DND-41 (cell line): ENCODE measurements around the gene TCP11L1.

Experiments used
- ATAC-seq: fragments of 200-7000 bp; cut with Tn5 transposase; 3 replicates; pipeline ENCODE4 v1.9.1; 2021; ENCODE audit warnings: low read depth; ENCODE audit not compliant: insufficient read depth
- DNase-seq: peaks from one replicate; pipeline ENCODE4 v3.0.0-alpha.2; 2020
- H2AFZ ChIP-seq: 2 replicates; pipeline ENCODE4 v1.6.0; 2012; ENCODE audit warnings: low read depth, low read length
- H3K27ac ChIP-seq: 2 replicates; pipeline ENCODE4 v1.5.1; 2012; ENCODE audit warnings: low read length, inconsistent platforms
- H3K27me3 ChIP-seq: fragments of 200-600 bp; sonication (generic); 2 replicates; pipeline ENCODE4 v1.6.0; 2012; ENCODE audit warnings: low read length, mild to moderate bottlenecking, inconsistent platforms; ENCODE audit not compliant: insufficient read depth, poor library complexity
- H3K36me3 ChIP-seq: 2 replicates; pipeline ENCODE4 v1.5.1; 2012; ENCODE audit warnings: low read length, inconsistent platforms; ENCODE audit not compliant: insufficient read depth
- H3K4me1 ChIP-seq: 2 replicates; pipeline ENCODE4 v1.5.1; 2012; ENCODE audit warnings: mild to moderate bottlenecking, low read length; ENCODE audit not compliant: insufficient read depth
- H3K4me2 ChIP-seq: 2 replicates; pipeline ENCODE4 v1.6.0; 2012; ENCODE audit warnings: mild to moderate bottlenecking, moderate library complexity, low read length, inconsistent platforms; ENCODE audit not compliant: insufficient read depth
- H3K4me3 ChIP-seq, 2 experiments: fragments of 200-600 bp in 1 of 2; shearing (Covaris generic) in 1 of 2; 2 replicates each; pipeline ENCODE4 v1.5.1; 2012 to 2016; ENCODE audit warnings: inconsistent platforms in 2 of 2, low read length in 2 of 2, mild to moderate bottlenecking in 2 of 2, low read depth in 1 of 2, moderate library complexity in 1 of 2
- H3K79me2 ChIP-seq: 2 replicates; pipeline ENCODE4 v1.6.0; 2012; ENCODE audit warnings: low read length, inconsistent platforms; ENCODE audit not compliant: insufficient read depth
- H3K9ac ChIP-seq: 2 replicates; pipeline ENCODE4 v1.6.0; 2012; ENCODE audit warnings: low read depth, mild to moderate bottlenecking, inconsistent platforms, low read length, moderate library complexity
- H3K9me3 ChIP-seq: 2 replicates; pipeline ENCODE4 v1.5.1; 2012; ENCODE audit warnings: low read length, moderate library complexity, mild to moderate bottlenecking, inconsistent platforms; ENCODE audit not compliant: insufficient read depth, severe bottlenecking
- H4K20me1 ChIP-seq: 2 replicates; pipeline ENCODE4 v1.6.0; 2012; ENCODE audit warnings: low read length; ENCODE audit not compliant: insufficient read depth
- CTCF ChIP-seq: IDR thresholded peaks from 2 replicates; pipeline ENCODE4 v1.5.1; 2012; ENCODE audit warnings: borderline replicate concordance, low read length, moderate library complexity, mild to moderate bottlenecking; ENCODE audit not compliant: poor library complexity, severe bottlenecking; ENCODE audit errors: extremely low read depth
- EZH2 ChIP-seq: IDR thresholded peaks from 3 replicates; pipeline ENCODE4 v1.6.1; 2012; ENCODE audit warnings: borderline replicate concordance, low read depth, mild to moderate bottlenecking, moderate library complexity, low read length, inconsistent platforms; ENCODE audit not compliant: severe bottlenecking

The TCP11L1 gene

GRCh38 chr11:33001751-33002542 lies 37.4 kb upstream of the TCP11L1 start:
- no peak overlapping the region for H3K4me2 ChIP-seq
- H3K79me2 ChIP-seq, result no peaks in the 10 kb centered on the region
- DNase-seq, result no peak
- H3K9me3 ChIP-seq, result no peaks in the 10 kb centered on the region
- H3K4me3 ChIP-seq, result no peak overlapping the region
- no peak for ATAC-seq
- H3K27ac ChIP-seq, result no peak overlapping the region
- H3K9ac ChIP-seq, result no peak overlapping the region
- no peaks in the 10 kb centered on the region for H4K20me1 ChIP-seq
- H3K36me3 ChIP-seq, result no peaks in the 10 kb centered on the region
- H3K27me3 ChIP-seq, result no peaks in the 10 kb centered on the region
- TF ChIP-seq CTCF, result no peak
- TF ChIP-seq EZH2, result no peak
- H2AFZ ChIP-seq, result no peak overlapping the region
- peaks cover 15% of the 10 kb centered on the region for H3K4me1 ChIP-seq

GRCh38 chr11:33005175-33005574 lies 34.2 kb upstream of the TCP11L1 start:
- H3K9me3 ChIP-seq, result no peaks in the 10 kb centered on the region
- no peak overlapping the region for H2AFZ ChIP-seq
- ATAC-seq, result peak; percentile 98

GRCh38 chr11:33006010-33006409 lies 33.4 kb upstream of the TCP11L1 start:
- H3K27ac ChIP-seq, result no peak overlapping the region
- no peak for TF ChIP-seq EZH2
- no peak for TF ChIP-seq CTCF
- H3K4me3 ChIP-seq, result no peak overlapping the region
- no peak overlapping the region for H3K9ac ChIP-seq
- no peaks in the 10 kb centered on the region for H3K36me3 ChIP-seq
- no peaks in the 10 kb centered on the region for H3K79me2 ChIP-seq
- H2AFZ ChIP-seq, result no peak overlapping the region
- no peak for ATAC-seq
- H3K4me1 ChIP-seq, result peaks cover 22% of the 10 kb centered on the region
- DNase-seq, result no peak
- H3K9me3 ChIP-seq, result no peaks in the 10 kb centered on the region
- H3K27me3 ChIP-seq, result no peaks in the 10 kb centered on the region
- H3K4me2 ChIP-seq, result no peak overlapping the region
- H4K20me1 ChIP-seq, result no peaks in the 10 kb centered on the region

More at GRCh38 chr11:33005175-33005574, 34.2 kb upstream of the TCP11L1 start:
- Histone ChIP-seq H3K4me2 (no peak overlapping the region), H3K79me2 (no peaks in the 10 kb centered on the region), H4K20me1 (no peaks in the 10 kb centered on the region), H3K27me3 (no peaks in the 10 kb centered on the region), H3K4me1 (peaks cover 15% of the 10 kb centered on the region), H3K36me3 (no peaks in the 10 kb centered on the region), H3K27ac (no peak overlapping the region), H3K9ac (no peak overlapping the region), H3K4me3 (no peak overlapping the region)
- no peak for TF ChIP-seq EZH2
- TF ChIP-seq CTCF, result no peak
- peak; percentile 67 for DNase-seq
